H54 (cell line): ENCODE measurements around the gene CTF1.

Experiments
- DNase-seq: peaks from one replicate; pipeline ENCODE4 v3.0.0; 2011; ENCODE audit warnings: low spot score, mixed read lengths; ENCODE audit not compliant: insufficient read length
- FAIRE-seq: peaks from 3 replicates; lab custom pipeline; 2011; peaks lifted over from hg19 to GRCh38; lab: Jason Lieb, UNC
- POLR2A ChIP-seq: IDR thresholded peaks from 2 replicates; pipeline ENCODE4 v1.6.1; 2011; ENCODE audit warnings: low read depth, mild to moderate bottlenecking, low read length

The CTF1 gene

GRCh38 chr16:30941600-30942425, 45.4 kb downstream of the CTF1 start:
- FAIRE-seq = no peak

GRCh38 chr16:30942426-30942806, 46.0 kb downstream of the CTF1 start:
- DNase-seq = no peak
- no peak for TF ChIP-seq POLR2A
- no peak for FAIRE-seq

More at GRCh38 chr16:30941600-30942425, 45.4 kb downstream of the CTF1 start:
- peak; percentile 76 for DNase-seq
- TF ChIP-seq POLR2A = no peak

GRCh38 chr16:30944352-30944751, 47.9 kb downstream of the CTF1 start:
- TF ChIP-seq POLR2A = no peak
- FAIRE-seq (no peak), DNase-seq (no peak)

- DNase-seq = no peak
- TF ChIP-seq POLR2A = no peak
- no peak for FAIRE-seq
These were observed 50.5 kb downstream of the CTF1 start for GRCh38 chr16:30946671-30947540.

GRCh38 chr16:30947541-30947858, 51.1 kb downstream of the CTF1 start:
- FAIRE-seq (no peak), DNase-seq (no peak)
- TF ChIP-seq POLR2A = no peak

GRCh38 chr16:30947859-30948666, 51.6 kb downstream of the CTF1 start:
- peak; percentile 92 for DNase-seq
- peak; percentile 48 for FAIRE-seq
- TF ChIP-seq POLR2A = no peak

- DNase-seq (peak; percentile 57), FAIRE-seq (no peak)
- peak; percentile 22; the same call in 1 of the 2 replicates for TF ChIP-seq POLR2A
These were observed 52.5 kb downstream of the CTF1 start, which contains the start of gene ORAI3 for GRCh38 chr16:30948667-30949649. TSS of gene ORAI3 (plus strand) at chr16:30949068. CDS start at chr16:30949290, 222 bp downstream.

- peak; percentile 82 for TF ChIP-seq POLR2A
- FAIRE-seq (peak; percentile 89), DNase-seq (peak; percentile 74)
These were observed 53.5 kb downstream of the CTF1 start for GRCh38 chr16:30949650-30950515.

- TF ChIP-seq POLR2A = no peak
- no peak for DNase-seq
- FAIRE-seq = no peak
These were observed 54.2 kb downstream of the CTF1 start for GRCh38 chr16:30950516-30951065.

GRCh38 chr16:30951193-30951592, 54.8 kb downstream of the CTF1 start:
- DNase-seq (no peak), FAIRE-seq (no peak)
- no peak for TF ChIP-seq POLR2A

- TF ChIP-seq POLR2A = no peak
- DNase-seq (no peak), FAIRE-seq (no peak)
These were observed 55.3 kb downstream of the CTF1 start for GRCh38 chr16:30951750-30952149.
